GM19468 (cell line): ENCODE measurements around the gene LEKR1.
A peak's percentile ranks its signal among the peaks of the same experiment; 100 is the strongest.
"Not testable (repeated sequence)": the region's sequence is repeated elsewhere in the genome, so short reads cannot be mapped to it uniquely, and the experiment has no call there.

Experiments used
- ATAC-seq: cut with Tn5 transposase; IDR thresholded peaks from one replicate; pipeline ENCODE4 v1.9.1; 2021; ENCODE audit warnings: mild to moderate bottlenecking, moderate library complexity, moderate number of reproducible peaks; ENCODE audit not compliant: unreplicated experiment; ENCODE audit errors: extremely low read depth

LEKR1 gene

GRCh38 chr3:156964577-156964976, 138.4 kb downstream of the LEKR1 start:
- no peak for ATAC-seq

GRCh38 chr3:156966349-156966748, 140.2 kb downstream of the LEKR1 start:
- ATAC-seq: not testable (repeated sequence)

- no peak for ATAC-seq
Observed at GRCh38 chr3:156973954-156974353, 147.8 kb downstream of the LEKR1 start.

- ATAC-seq: no peak
Observed at GRCh38 chr3:156974931-156975330, 148.8 kb downstream of the LEKR1 start.

- ATAC-seq: no peak
Observed at GRCh38 chr3:156975721-156976120, 149.6 kb downstream of the LEKR1 start.

GRCh38 chr3:156976933-156977332, 150.8 kb downstream of the LEKR1 start:
- ATAC-seq: no peak

GRCh38 chr3:156978481-156978961, 152.4 kb downstream of the LEKR1 start:
- ATAC-seq: peak; percentile 92

- no peak for ATAC-seq
Observed at GRCh38 chr3:156981005-156981404, 154.9 kb downstream of the LEKR1 start.

- no peak for ATAC-seq
Observed at GRCh38 chr3:156983559-156983958, 157.4 kb downstream of the LEKR1 start.

- ATAC-seq: no peak
Observed at GRCh38 chr3:156985711-156986110, 159.6 kb downstream of the LEKR1 start.

- no peak for ATAC-seq
Observed at GRCh38 chr3:156987946-156988345, 161.8 kb downstream of the LEKR1 start.

- no peak for ATAC-seq
Observed at GRCh38 chr3:156997351-156997750, 171.2 kb downstream of the LEKR1 start.

- no peak for ATAC-seq
Observed at GRCh38 chr3:157001221-157001957, 175.2 kb downstream of the LEKR1 start.

- ATAC-seq: no peak
Observed at GRCh38 chr3:157021679-157022078, 195.5 kb downstream of the LEKR1 start.

- ATAC-seq: no peak
Observed at GRCh38 chr3:157023226-157023625, 197.1 kb downstream of the LEKR1 start.

GRCh38 chr3:157026091-157026490, 199.9 kb downstream of the LEKR1 start:
- ATAC-seq: no peak

- ATAC-seq: no peak
Observed at GRCh38 chr3:157027861-157028745, 201.9 kb downstream of the LEKR1 start.

- no peak for ATAC-seq
Observed at GRCh38 chr3:157029365-157029790, 203.2 kb downstream of the LEKR1 start.

- no peak for ATAC-seq
Observed at GRCh38 chr3:157030712-157031111, 204.6 kb downstream of the LEKR1 start.

- ATAC-seq: no peak
Observed at GRCh38 chr3:157033001-157033400, 206.8 kb downstream of the LEKR1 start.

- ATAC-seq: no peak
Observed at GRCh38 chr3:157040456-157040855, 214.3 kb downstream of the LEKR1 start.
